B cell (primary cell): ENCODE results near the gene BRDT. TPM values are rescaled to one million over a fixed set of nuclear protein-coding genes. Genes with fewer than 3 reads are reported as not detected.

Experiments
- ATAC-seq: fragments of 200-7000 bp; cut with Tn5 transposase; one replicate; pipeline ENCODE4 v1.10.0; 2021; ENCODE audit warnings: low read depth, mild to moderate bottlenecking, moderate number of reproducible peaks, moderate library complexity
- CTCF ChIA-PET: fragments of 350-600 bp; sonication (Branson Sonifier 250); formaldehyde crosslinking; loops from one replicate; lab custom pipeline; 2021; ENCODE audit warnings: antibody characterized with exemption, inconsistent platforms; lab: Charles Lee
- POLR2A ChIA-PET: fragments of 350-600 bp; sonication (Branson Sonifier 250); formaldehyde crosslinking; loops from one replicate; lab custom pipeline; 2021; ENCODE audit warnings: antibody characterized with exemption; lab: Charles Lee
- DNase-seq: peaks from one replicate; pipeline ENCODE4 v3.0.0; 2013
- H2AFZ ChIP-seq: 2 replicates; pipeline ENCODE4 v1.6.1; 2012; ENCODE audit warnings: mild to moderate bottlenecking, low read depth, low read length; ENCODE audit not compliant: insufficient read depth, poor library complexity, severe bottlenecking
- H3K27ac ChIP-seq, 2 donors: 1 replicate in 1 of 2; 2 replicates in 1 of 2; pipeline ENCODE4 v1.5.1; 2012 to 2013; ENCODE audit warnings: low read length in 2 of 2, mild to moderate bottlenecking in 2 of 2, moderate library complexity in 1 of 2
- H3K27me3 ChIP-seq, 4 experiments: fragments of 200-600 bp in 1 of 4; sonication (generic) in 1 of 4; replicated peaks in 1 of 4; 1 replicate in 2 of 4; 2 replicates in 2 of 4; pipeline versions ENCODE4 v1.6.1 to v1.7.0; 2013 to 2016; ENCODE audit warnings: low read length in 3 of 4, mild to moderate bottlenecking in 2 of 4, mixed read lengths in 1 of 4, moderate library complexity in 1 of 4; ENCODE audit not compliant: insufficient read depth in 4 of 4, control insufficient read depth in 3 of 4; ENCODE audit errors: control extremely low read depth in 1 of 4
- H3K36me3 ChIP-seq, 2 experiments: replicated peaks in 1 of 2; 1 replicate in 1 of 2; 2 replicates in 1 of 2; pipeline versions ENCODE4 v1.6.1 to v1.7.1; 2013; ENCODE audit warnings: low read length in 1 of 2; ENCODE audit not compliant: insufficient read depth in 2 of 2, control insufficient read depth in 1 of 2; ENCODE audit errors: control extremely low read depth in 1 of 2, extremely low read depth in 1 of 2
- H3K4me1 ChIP-seq, 2 donors: fragments of 200-600 bp in 1 of 2; sonication (generic) in 1 of 2; 1 replicate in 1 of 2; 2 replicates in 1 of 2; pipeline versions ENCODE4 v1.5.1 to v1.6.1; 2013 to 2017; ENCODE audit warnings: low read length in 2 of 2; ENCODE audit not compliant: control insufficient read depth in 2 of 2, insufficient read depth in 2 of 2
- H3K4me2 ChIP-seq: replicated peaks from 2 replicates; pipeline ENCODE3; 2012; ENCODE audit warnings: mild to moderate bottlenecking, low read depth, low read length; ENCODE audit not compliant: poor library complexity, severe bottlenecking
- H3K4me3 ChIP-seq, 5 experiments: fragments of 200-600 bp in 1 of 5; sonication (generic) in 1 of 5; 1 replicate in 3 of 5; 2 replicates in 2 of 5; pipeline versions ENCODE4 v1.5.1 to v1.7.0; 2011 to 2016; ENCODE audit warnings: low read length in 4 of 5, mild to moderate bottlenecking in 4 of 5, low read depth in 2 of 5, control low read depth in 1 of 5, moderate library complexity in 1 of 5; ENCODE audit not compliant: insufficient read depth in 1 of 5; ENCODE audit errors: control extremely low read depth in 1 of 5, extremely low read depth in 1 of 5
- H3K79me2 ChIP-seq: fragments of 200-600 bp; sonication (generic); one replicate; pipeline ENCODE4 v1.6.0; 2016; ENCODE audit warnings: low read length; ENCODE audit not compliant: control insufficient read depth, insufficient read depth
- H3K9ac ChIP-seq: fragments of 200-600 bp; sonication (generic); 2 replicates; pipeline ENCODE4 v1.6.1; 2017; ENCODE audit warnings: mild to moderate bottlenecking, low read length, moderate library complexity
- H3K9me3 ChIP-seq, 3 donors: one replicate each; pipeline versions ENCODE4 v1.6.1 to v1.7.1; 2013; ENCODE audit warnings: low read length in 2 of 3; ENCODE audit not compliant: control insufficient read depth in 2 of 3, insufficient read depth in 1 of 3; ENCODE audit errors: control extremely low read depth in 1 of 3
- H4K20me1 ChIP-seq: 2 replicates; pipeline ENCODE4 v1.6.0; 2012; ENCODE audit warnings: mild to moderate bottlenecking, low read length; ENCODE audit not compliant: insufficient read depth, control insufficient read depth, poor library complexity, severe bottlenecking
- H3K27ac Mint-ChIP-seq: one replicate; pipeline ENCODE4 v1.8.0; 2021; ENCODE audit warnings: mixed read lengths
- H3K27me3 Mint-ChIP-seq: one replicate; pipeline ENCODE4 v1.8.0; 2021; ENCODE audit warnings: mixed read lengths
- H3K4me1 Mint-ChIP-seq: one replicate; pipeline ENCODE4 v1.8.0; 2021; ENCODE audit warnings: mixed read lengths
- H3K4me3 Mint-ChIP-seq: one replicate; pipeline ENCODE4 v1.8.0; 2021; ENCODE audit warnings: mixed read lengths
- H3K9me3 Mint-ChIP-seq: one replicate; pipeline ENCODE4 v1.8.0; 2022; ENCODE audit warnings: mixed read lengths; ENCODE audit not compliant: insufficient read depth
- EZH2 ChIP-seq: IDR thresholded peaks from 2 replicates; pipeline ENCODE4 v1.6.1; 2012; ENCODE audit warnings: borderline replicate concordance, low read depth, mild to moderate bottlenecking, moderate library complexity, low read length; ENCODE audit not compliant: insufficient read depth, poor library complexity, severe bottlenecking
- WGBS: methylation state at CpG from one replicate; pipeline ENCODE4 v1.1.5; 2013; ENCODE audit warnings: missing lambda C conversion rate; ENCODE audit not compliant: insufficient coverage; 5-methylcytosine and 5-hydroxymethylcytosine counted together
- intact Hi-C: fragments of 100-400 bp; cut with micrococcal nuclease; formaldehyde crosslinking; loops from one replicate; pipeline ENCODE4 v1.10.0; 2022
- polyA plus RNA-seq: library from polyadenylated mRNA; depleted of rRNA; stranded (reverse); fragments of >200 nt; gene quantifications from 2 replicates; pipeline ENCODE4 v1.2.3, GENCODE V29; 2012
- total RNA-seq, 2 donors: library from RNA; stranded (reverse); fragments of 120-200 nt in 1 of 2; gene quantifications; 1 replicate in 1 of 2; 2 replicates in 1 of 2; pipeline versions ENCODE4 v1.2.3 to v1.2.4, GENCODE V29; 2013 to 2022
- TF ChIP-seq, protein P1 (sequence below): fragments of 200-600 bp; IDR thresholded peaks from one replicate; pipeline ENCODE4 v1.8.0; 2022; ENCODE audit warnings: antibody characterized with exemption, mild to moderate bottlenecking

BRDT gene
- total and polyA plus RNA-seq, 2 donors (not counting 1 experiment from before 2014, with no cell fraction given) = not detected

GRCh38 chr1:91913018-91913417 lies 36.2 kb upstream of the BRDT start:
- WGBS = no CpG with 5 or more reads among the region's 3 CpGs
- Mint-ChIP-seq H3K4me3 (no peak overlapping the region), H3K27me3 (peaks cover 3% of the 10 kb centered on the region), H3K9me3 (no peaks in the 10 kb centered on the region), H3K4me1 (no peaks in the 10 kb centered on the region), H3K27ac (no peak overlapping the region)
- no peak overlapping the region for H3K4me2 ChIP-seq
- no peak for TF ChIP-seq EZH2
- TF ChIP-seq, protein P1, sequence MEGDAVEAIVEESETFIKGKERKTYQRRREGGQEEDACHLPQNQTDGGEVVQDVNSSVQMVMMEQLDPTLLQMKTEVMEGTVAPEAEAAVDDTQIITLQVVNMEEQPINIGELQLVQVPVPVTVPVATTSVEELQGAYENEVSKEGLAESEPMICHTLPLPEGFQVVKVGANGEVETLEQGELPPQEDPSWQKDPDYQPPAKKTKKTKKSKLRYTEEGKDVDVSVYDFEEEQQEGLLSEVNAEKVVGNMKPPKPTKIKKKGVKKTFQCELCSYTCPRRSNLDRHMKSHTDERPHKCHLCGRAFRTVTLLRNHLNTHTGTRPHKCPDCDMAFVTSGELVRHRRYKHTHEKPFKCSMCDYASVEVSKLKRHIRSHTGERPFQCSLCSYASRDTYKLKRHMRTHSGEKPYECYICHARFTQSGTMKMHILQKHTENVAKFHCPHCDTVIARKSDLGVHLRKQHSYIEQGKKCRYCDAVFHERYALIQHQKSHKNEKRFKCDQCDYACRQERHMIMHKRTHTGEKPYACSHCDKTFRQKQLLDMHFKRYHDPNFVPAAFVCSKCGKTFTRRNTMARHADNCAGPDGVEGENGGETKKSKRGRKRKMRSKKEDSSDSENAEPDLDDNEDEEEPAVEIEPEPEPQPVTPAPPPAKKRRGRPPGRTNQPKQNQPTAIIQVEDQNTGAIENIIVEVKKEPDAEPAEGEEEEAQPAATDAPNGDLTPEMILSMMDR = no peak
- no peak overlapping the region for H3K4me3 ChIP-seq
- no peak for DNase-seq
- no peaks in the 10 kb centered on the region for H3K9me3 ChIP-seq
- H3K36me3 ChIP-seq = no peaks in the 10 kb centered on the region
- H3K4me1 ChIP-seq = no peaks in the 10 kb centered on the region
- CTCF ChIA-PET = no interaction called here
- H4K20me1 ChIP-seq = no peaks in the 10 kb centered on the region
- intact Hi-C loops = no loop called here
- H3K79me2 ChIP-seq = no peaks in the 10 kb centered on the region
- POLR2A ChIA-PET = no interaction called here
- ATAC-seq = no peak
- no peak overlapping the region for H2AFZ ChIP-seq
- no peak overlapping the region for H3K27ac ChIP-seq
- H3K9ac ChIP-seq = no peak overlapping the region
- no peaks in the 10 kb centered on the region for H3K27me3 ChIP-seq

GRCh38 chr1:91916046-91916445 lies 33.2 kb upstream of the BRDT start:
- DNase-seq = no peak
- H3K4me3 ChIP-seq = no peak overlapping the region
- ATAC-seq = no peak
- H3K79me2 ChIP-seq = no peaks in the 10 kb centered on the region
- WGBS = no CpG with 5 or more reads among the region's 4 CpGs
- no peaks in the 10 kb centered on the region for H4K20me1 ChIP-seq
- no peak overlapping the region for H3K27ac ChIP-seq
- H3K27me3 Mint-ChIP-seq = no peaks in the 10 kb centered on the region
- H3K4me1 ChIP-seq = no peaks in the 10 kb centered on the region
- intact Hi-C loops = no loop called here
- TF ChIP-seq, protein P1 = no peak
- TF ChIP-seq EZH2 = no peak
- no peaks in the 10 kb centered on the region for H3K9me3 Mint-ChIP-seq
- no peaks in the 10 kb centered on the region for H3K36me3 ChIP-seq
- no peak overlapping the region for H3K9ac ChIP-seq
- H2AFZ ChIP-seq = no peak overlapping the region
- POLR2A ChIA-PET = no interaction called here
- no peak overlapping the region for H3K4me3 Mint-ChIP-seq
- no peaks in the 10 kb centered on the region for H3K27me3 ChIP-seq
- H3K4me2 ChIP-seq = no peak overlapping the region
- CTCF ChIA-PET = no interaction called here
- no peaks in the 10 kb centered on the region for H3K4me1 Mint-ChIP-seq
- H3K9me3 ChIP-seq = no peaks in the 10 kb centered on the region
- no peak overlapping the region for H3K27ac Mint-ChIP-seq
